GM13977 (cell line): ENCODE data around the gene SORL1.

ENCODE experiments used
- DNase-seq: peaks from one replicate; pipeline ENCODE4 v3.0.0; 2012; ENCODE audit warnings: low spot score
- in situ Hi-C: fragments of 300-500 bp; cut with MboI; formaldehyde crosslinking; loops from one replicate; pipeline ENCODE4 v1.12.0; 2022; ENCODE audit warnings: low sequenced_read_pairs, low pct_unique_long_range_greater_than_20kb, mixed read lengths, inconsistent platforms; ENCODE audit not compliant: unreplicated experiment
- TF ChIP-seq, protein P1 (sequence below): IDR thresholded peaks from 2 replicates; pipeline ENCODE4 v1.5.1; 2012; ENCODE audit warnings: mild to moderate bottlenecking, control low read depth; ENCODE audit not compliant: insufficient read depth; ENCODE audit errors: extremely low read depth, missing control alignments

SORL1 gene

DNA sequence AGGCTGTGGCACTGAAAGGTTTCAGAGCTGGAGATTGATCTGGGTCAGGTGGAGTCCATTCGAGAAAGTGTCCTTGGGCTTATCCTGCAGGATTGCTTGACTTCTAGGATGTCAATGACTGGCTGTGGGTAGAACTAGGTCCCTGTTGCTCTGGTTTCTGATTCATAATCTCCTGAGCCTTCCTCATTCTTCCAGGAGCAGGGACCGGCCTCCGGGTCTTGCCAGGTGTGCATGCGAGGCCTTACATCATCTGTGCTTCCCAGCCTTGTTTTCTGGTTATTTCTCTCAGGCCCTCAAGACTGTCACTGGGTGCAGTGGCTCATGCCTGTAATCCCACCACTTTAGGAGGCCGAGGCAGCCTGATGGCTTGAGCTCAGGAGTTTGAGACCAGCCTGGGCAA is 33.9 kb downstream of the SORL1 start:
- TF ChIP-seq, protein P1, sequence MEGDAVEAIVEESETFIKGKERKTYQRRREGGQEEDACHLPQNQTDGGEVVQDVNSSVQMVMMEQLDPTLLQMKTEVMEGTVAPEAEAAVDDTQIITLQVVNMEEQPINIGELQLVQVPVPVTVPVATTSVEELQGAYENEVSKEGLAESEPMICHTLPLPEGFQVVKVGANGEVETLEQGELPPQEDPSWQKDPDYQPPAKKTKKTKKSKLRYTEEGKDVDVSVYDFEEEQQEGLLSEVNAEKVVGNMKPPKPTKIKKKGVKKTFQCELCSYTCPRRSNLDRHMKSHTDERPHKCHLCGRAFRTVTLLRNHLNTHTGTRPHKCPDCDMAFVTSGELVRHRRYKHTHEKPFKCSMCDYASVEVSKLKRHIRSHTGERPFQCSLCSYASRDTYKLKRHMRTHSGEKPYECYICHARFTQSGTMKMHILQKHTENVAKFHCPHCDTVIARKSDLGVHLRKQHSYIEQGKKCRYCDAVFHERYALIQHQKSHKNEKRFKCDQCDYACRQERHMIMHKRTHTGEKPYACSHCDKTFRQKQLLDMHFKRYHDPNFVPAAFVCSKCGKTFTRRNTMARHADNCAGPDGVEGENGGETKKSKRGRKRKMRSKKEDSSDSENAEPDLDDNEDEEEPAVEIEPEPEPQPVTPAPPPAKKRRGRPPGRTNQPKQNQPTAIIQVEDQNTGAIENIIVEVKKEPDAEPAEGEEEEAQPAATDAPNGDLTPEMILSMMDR = no peak
- in situ Hi-C loops = no loop called here
- no peak for DNase-seq

DNA sequence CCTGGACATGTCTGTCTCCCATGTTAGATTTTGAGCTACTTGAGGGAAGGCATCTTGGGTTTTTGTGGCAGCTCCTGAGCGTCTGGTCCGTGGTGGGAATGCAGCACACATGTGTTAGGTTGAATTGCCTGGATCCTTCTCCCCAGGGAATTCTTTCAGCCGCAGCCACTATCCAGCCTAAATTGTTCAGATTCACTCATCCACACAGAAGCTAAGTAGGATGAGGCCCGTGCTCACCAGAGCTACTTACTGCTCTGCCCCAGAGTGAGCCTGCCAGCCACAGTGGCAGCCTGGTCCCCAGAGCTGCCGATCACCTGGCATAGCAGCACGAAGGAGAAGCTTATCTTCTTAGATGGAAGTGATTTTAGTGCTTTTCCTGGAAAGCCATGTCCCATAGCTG is 35.1 kb downstream of the SORL1 start:
- in situ Hi-C loops = no loop called here

DNA sequence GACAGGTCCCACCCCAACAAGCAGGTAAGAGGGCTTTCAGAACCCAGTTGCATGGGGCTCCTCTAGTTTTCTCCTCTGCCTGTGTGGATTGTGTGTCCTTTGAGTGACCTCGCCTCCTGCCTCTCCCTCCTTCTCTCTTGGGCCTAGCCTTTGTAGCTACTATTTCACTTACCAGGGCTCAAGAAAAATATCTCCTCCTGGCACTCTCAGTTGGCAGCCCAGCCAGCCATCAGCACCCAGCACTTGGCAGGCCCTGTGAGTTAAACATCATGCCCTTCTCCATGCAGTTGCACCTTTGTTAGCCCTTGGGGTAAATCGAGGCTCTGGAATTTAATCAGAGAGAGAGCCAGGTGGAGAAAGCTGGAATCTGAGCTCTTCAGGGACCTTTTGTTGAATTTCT is 36.1 kb downstream of the SORL1 start:
- in situ Hi-C loops = no loop called here
- DNase-seq = no peak
- TF ChIP-seq, protein P1 = no peak

More for the DNA sequence above, 35.1 kb downstream of the SORL1 start:
- no peak for DNase-seq
- TF ChIP-seq, protein P1 = no peak

DNA sequence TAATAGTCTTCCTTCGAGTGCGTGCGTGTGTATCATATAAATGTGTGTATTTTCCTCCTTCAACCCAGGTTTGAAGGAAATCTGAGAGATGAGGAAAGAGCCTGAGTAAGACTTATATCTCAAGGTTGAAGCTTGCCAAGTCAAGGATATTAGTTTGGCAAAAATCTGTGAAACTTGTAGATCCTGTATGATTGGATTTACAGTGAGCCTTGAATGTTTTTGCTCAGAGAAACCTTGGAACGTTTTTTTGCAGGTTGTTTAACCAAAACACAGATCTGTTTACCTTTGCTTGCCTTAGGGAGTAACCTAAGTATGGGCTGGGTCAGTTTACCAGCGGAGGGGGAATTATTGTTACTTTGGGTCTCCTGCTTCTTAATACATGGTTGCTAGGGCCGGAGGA is 36.5 kb downstream of the SORL1 start:
- no peak for DNase-seq
- TF ChIP-seq, protein P1 = no peak
- in situ Hi-C loops = no loop called here

DNA sequence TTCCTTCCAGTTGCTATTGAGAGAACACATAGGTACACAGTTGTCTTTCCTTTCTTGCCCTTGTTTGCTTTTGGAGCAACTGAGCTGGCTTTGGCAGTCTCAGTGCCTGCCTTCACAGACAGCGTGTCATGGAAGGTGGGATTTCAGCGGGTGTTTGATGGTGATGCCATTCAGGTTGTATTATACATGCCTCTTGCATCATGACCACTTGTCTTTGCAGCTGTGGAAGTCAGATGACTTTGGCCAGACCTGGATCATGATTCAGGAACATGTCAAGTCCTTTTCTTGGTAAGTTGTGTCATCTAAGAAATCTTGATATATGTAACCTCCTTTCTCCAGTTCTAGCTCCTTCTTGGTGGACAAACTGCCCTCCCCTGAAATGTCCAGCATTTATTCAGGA is 37.7 kb downstream of the SORL1 start:
- in situ Hi-C loops = no loop called here
- TF ChIP-seq, protein P1 = no peak
- DNase-seq = no peak

DNA sequence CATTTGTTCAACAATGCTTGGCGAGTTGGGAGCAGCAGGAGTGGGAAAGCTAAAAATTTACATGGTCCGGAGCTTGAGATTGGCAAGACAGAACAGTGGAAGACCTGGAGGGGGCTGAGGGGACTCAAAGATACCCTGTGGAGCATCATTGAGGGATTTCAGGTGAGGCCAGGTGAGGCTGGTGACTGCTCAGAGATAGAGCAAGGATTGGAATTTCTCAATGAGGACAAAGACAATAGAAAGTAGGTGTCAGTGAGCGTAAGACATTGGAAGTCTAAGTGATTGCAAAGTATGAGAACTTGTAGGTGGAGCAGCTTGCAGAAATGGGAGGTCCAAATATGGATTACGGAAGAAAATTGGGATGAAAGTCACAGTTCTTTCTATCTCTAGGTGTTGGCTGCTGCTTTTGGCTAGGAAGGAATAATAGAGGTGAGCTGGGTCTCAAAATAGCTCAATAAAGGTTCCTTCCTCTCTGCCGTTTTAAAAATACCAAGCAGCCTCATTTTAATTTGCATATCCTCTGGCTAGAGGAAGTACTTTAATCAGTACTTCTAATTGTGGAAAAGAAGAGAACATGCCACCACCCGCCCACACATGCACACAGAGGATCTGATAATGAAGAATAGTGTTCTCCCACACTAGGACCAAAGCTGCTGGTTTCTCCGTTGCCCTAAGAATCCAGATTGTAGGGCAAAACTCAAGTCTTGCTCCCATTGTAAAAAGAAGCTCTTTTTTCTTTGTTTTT is 42.4 kb downstream of the SORL1 start:
- no peak for DNase-seq
- TF ChIP-seq, protein P1 = no peak
- in situ Hi-C loops = no loop called here
